OCI-LY7 (cell line): ENCODE measurements around the gene REEP3.

ENCODE experiments used
- EZH2phosphoT487 ChIP-seq: fragments of 200-600 bp; sonication (generic); IDR thresholded peaks from 2 replicates; pipeline ENCODE4 v1.6.1; 2018; ENCODE audit warnings: low read depth, borderline replicate concordance, mild to moderate bottlenecking, mixed run types, antibody characterized with exemption, low read length, moderate library complexity, mixed read lengths
- TF ChIP-seq, protein P1 (sequence below): fragments of 200-600 bp; sonication (generic); conservative IDR thresholded peaks from 2 replicates; pipeline ENCODE4 v1.5.1; 2014; ENCODE audit warnings: mild to moderate bottlenecking, antibody characterized with exemption, low read length, moderate library complexity, mixed read lengths

DNA sequence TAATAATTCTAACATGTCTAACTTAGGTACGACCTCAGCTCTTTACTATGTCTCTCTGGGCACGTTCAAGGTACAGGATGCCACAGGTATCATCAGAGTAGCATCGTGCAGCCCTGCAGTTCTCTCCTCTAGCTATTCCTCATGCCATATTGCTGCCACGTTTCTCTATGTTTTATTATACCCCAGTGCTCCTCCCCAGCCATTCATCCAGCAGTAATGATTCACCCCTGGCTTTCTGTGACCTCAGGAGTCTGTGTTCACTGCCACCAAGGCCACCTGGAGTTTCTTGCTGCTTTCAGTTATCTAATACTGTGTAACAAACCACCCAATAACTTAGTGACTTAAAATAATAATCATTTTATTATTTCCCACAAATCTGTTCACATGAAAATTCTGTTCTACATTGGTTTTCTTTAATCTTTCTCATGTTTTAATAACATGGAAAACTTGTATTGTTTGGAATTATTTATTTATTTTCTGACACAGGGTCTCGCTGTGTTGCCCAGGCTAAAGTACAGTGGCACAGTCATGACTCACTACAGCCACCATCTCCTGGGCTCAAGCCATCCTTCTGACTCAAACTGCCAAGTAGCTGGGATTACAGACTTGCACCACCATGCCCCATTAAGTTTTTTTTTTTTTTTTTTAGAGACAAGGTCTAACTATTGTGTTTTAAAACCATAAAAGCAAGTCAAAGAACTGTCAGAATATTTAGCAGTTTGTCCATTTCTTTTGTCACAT is 21.8 kb downstream of the REEP3 start:
- TF ChIP-seq, protein P1, sequence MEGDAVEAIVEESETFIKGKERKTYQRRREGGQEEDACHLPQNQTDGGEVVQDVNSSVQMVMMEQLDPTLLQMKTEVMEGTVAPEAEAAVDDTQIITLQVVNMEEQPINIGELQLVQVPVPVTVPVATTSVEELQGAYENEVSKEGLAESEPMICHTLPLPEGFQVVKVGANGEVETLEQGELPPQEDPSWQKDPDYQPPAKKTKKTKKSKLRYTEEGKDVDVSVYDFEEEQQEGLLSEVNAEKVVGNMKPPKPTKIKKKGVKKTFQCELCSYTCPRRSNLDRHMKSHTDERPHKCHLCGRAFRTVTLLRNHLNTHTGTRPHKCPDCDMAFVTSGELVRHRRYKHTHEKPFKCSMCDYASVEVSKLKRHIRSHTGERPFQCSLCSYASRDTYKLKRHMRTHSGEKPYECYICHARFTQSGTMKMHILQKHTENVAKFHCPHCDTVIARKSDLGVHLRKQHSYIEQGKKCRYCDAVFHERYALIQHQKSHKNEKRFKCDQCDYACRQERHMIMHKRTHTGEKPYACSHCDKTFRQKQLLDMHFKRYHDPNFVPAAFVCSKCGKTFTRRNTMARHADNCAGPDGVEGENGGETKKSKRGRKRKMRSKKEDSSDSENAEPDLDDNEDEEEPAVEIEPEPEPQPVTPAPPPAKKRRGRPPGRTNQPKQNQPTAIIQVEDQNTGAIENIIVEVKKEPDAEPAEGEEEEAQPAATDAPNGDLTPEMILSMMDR = no peak
- TF ChIP-seq EZH2phosphoT487 = no peak
